PC-3 (cell line): ENCODE measurements around the gene TMEM126B. TPM values are rescaled to one million over a fixed set of nuclear protein-coding genes. Genes with fewer than 3 reads are reported as not detected.

Source experiments
- ATAC-seq: fragments of 200-7000 bp; cut with Tn5 transposase; 2 replicates; pipeline ENCODE4 v1.9.1; 2020; ENCODE audit warnings: mild to moderate bottlenecking, moderate library complexity
- BruUV-seq: library from RNA; stranded (reverse); fragments of 400-500 nt; replicated peaks from 2 replicates; lab custom pipeline; 2021; lab: Mats Ljungman, UMichigan
- CTCF ChIA-PET: fragments of 300-600 bp; sonication (Branson Sonifier 250); formaldehyde crosslinking; loops from one replicate; lab custom pipeline; 2022; ENCODE audit warnings: antibody characterized with exemption; lab: Charles Lee
- POLR2A ChIA-PET: fragments of 300-600 bp; sonication (Branson Sonifier 250); formaldehyde crosslinking; loops from one replicate; lab custom pipeline; 2022; ENCODE audit warnings: antibody characterized with exemption; ENCODE audit not compliant: unreplicated experiment; lab: Charles Lee
- DNase-seq: peaks from one replicate; pipeline ENCODE4 v3.0.0-alpha.2; 2015
- H2AFZ ChIP-seq: fragments of 300-600 bp; sonication (generic); 2 replicates; pipeline ENCODE4 v1.6.0; 2016; ENCODE audit warnings: antibody characterized with exemption, low read length
- H3F3A ChIP-seq: fragments of 300-600 bp; sonication (generic); one replicate; pipeline ENCODE4 v1.6.0; 2017; ENCODE audit warnings: antibody characterized with exemption, low read length, control low read depth, mild to moderate bottlenecking; ENCODE audit not compliant: unreplicated experiment
- H3K27ac ChIP-seq: fragments of 300-600 bp; sonication (generic); 2 replicates; pipeline ENCODE4 v1.5.1; 2016; ENCODE audit warnings: mild to moderate bottlenecking, low read length
- H3K27me3 ChIP-seq: fragments of 300-600 bp; sonication (generic); 2 replicates; pipeline ENCODE4 v1.6.1; 2016; ENCODE audit warnings: low read length, mixed read lengths
- H3K36me3 ChIP-seq: fragments of 300-600 bp; sonication (generic); 2 replicates; pipeline ENCODE4 v1.6.1; 2016; ENCODE audit warnings: low read depth, mixed run types, low read length, mixed read lengths
- H3K4me1 ChIP-seq: fragments of 300-600 bp; sonication (generic); 2 replicates; pipeline ENCODE4 v1.5.1; 2016; ENCODE audit warnings: low read length; ENCODE audit not compliant: insufficient read depth
- H3K4me2 ChIP-seq: fragments of 300-600 bp; sonication (generic); 2 replicates; pipeline ENCODE4 v1.6.0; 2016; ENCODE audit warnings: low read length
- H3K4me3 ChIP-seq: fragments of 300-600 bp; sonication (generic); 2 replicates; pipeline ENCODE4 v1.5.1; 2016; ENCODE audit warnings: mild to moderate bottlenecking, low read length, mixed read lengths
- H3K79me2 ChIP-seq: fragments of 300-600 bp; sonication (generic); 2 replicates; pipeline ENCODE4 v1.6.1; 2017; ENCODE audit warnings: low read length, mixed read lengths
- H3K9ac ChIP-seq: fragments of 300-600 bp; sonication (generic); 2 replicates; pipeline ENCODE4 v1.6.0; 2016; ENCODE audit warnings: mild to moderate bottlenecking, low read length
- H3K9me2 ChIP-seq: fragments of 300-600 bp; sonication (generic); replicated peaks from 2 replicates; pipeline ENCODE4 v1.6.1; 2016; ENCODE audit warnings: mixed run types, low read length, mixed read lengths
- H3K9me3 ChIP-seq: fragments of 300-600 bp; sonication (generic); 2 replicates; pipeline ENCODE4 v1.6.1; 2016; ENCODE audit warnings: low read length, mixed read lengths
- H4K20me1 ChIP-seq: fragments of 300-600 bp; sonication (generic); 2 replicates; pipeline ENCODE4 v1.6.1; 2016; ENCODE audit warnings: low read length, mixed read lengths
- EZH2 ChIP-seq: fragments of 300-600 bp; sonication (generic); IDR thresholded peaks from one replicate; pipeline ENCODE4 v1.6.1; 2017; ENCODE audit warnings: antibody characterized with exemption, mild to moderate bottlenecking, low read length; ENCODE audit not compliant: unreplicated experiment
- EZH2phosphoT487 ChIP-seq: fragments of 300-600 bp; sonication (generic); IDR thresholded peaks from 2 replicates; pipeline ENCODE4 v1.6.1; 2018; ENCODE audit warnings: mild to moderate bottlenecking, antibody characterized with exemption, low read length, borderline replicate concordance
- intact Hi-C: fragments of 100-400 bp; cut with micrococcal nuclease; formaldehyde crosslinking; loops from 2 replicates; pipeline ENCODE4 v1.9.0; 2023
- total RNA-seq: library from RNA; depleted of rRNA; stranded (reverse); fragments of >200 nt; gene quantifications from 2 replicates; pipeline ENCODE4 v1.2.3, GENCODE V29; 2014
- TF ChIP-seq, protein P1 (sequence below): fragments of 300-600 bp; sonication (generic); conservative IDR thresholded peaks from 2 replicates; pipeline ENCODE4 v1.5.1; 2017; ENCODE audit warnings: antibody characterized with exemption, low read depth, mild to moderate bottlenecking, low read length

Gene TMEM126B
- total RNA-seq, 1 experiment from 2014 or later: 79.5 TPM

DNA sequence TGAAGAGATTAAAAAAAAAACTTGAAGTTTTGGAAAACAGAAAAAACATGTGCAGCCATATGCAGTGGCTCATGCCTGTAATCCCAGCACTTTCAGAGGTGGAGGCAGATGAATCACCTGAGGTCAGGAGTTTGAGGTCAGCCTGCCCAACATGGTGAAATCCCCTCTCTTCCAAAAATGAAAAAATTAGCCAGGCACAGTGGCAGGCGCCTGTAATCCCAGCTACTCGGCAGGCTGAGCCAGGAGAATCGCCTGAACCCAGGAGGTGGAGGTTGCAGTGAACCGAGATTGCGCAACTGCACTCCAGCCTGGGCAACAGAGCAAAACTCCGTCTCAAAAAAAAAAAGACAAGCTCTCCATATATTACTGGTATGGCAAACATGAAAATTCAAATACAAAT is 8.9 kb upstream of the TMEM126B start:
- BruUV-seq: no TSS peak
- no peak overlapping the region for H3K4me2 ChIP-seq
- no peak overlapping the region for H2AFZ ChIP-seq
- H3K9me3 ChIP-seq: no peaks in the 10 kb centered on the region
- TF ChIP-seq EZH2phosphoT487 (no peak), EZH2 (no peak)
- TF ChIP-seq, protein P1, sequence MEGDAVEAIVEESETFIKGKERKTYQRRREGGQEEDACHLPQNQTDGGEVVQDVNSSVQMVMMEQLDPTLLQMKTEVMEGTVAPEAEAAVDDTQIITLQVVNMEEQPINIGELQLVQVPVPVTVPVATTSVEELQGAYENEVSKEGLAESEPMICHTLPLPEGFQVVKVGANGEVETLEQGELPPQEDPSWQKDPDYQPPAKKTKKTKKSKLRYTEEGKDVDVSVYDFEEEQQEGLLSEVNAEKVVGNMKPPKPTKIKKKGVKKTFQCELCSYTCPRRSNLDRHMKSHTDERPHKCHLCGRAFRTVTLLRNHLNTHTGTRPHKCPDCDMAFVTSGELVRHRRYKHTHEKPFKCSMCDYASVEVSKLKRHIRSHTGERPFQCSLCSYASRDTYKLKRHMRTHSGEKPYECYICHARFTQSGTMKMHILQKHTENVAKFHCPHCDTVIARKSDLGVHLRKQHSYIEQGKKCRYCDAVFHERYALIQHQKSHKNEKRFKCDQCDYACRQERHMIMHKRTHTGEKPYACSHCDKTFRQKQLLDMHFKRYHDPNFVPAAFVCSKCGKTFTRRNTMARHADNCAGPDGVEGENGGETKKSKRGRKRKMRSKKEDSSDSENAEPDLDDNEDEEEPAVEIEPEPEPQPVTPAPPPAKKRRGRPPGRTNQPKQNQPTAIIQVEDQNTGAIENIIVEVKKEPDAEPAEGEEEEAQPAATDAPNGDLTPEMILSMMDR: no peak
- no peak overlapping the region for H3K27ac ChIP-seq
- ATAC-seq (no peak), DNase-seq (no peak)
- no peaks in the 10 kb centered on the region for H3K27me3 ChIP-seq
- intact Hi-C loops: no loop called here
- H4K20me1 ChIP-seq: no peaks in the 10 kb centered on the region
- POLR2A ChIA-PET: no interaction called here
- CTCF ChIA-PET: no interaction called here
- H3K4me3 ChIP-seq: no peak overlapping the region
- no peaks in the 10 kb centered on the region for H3K9me2 ChIP-seq
- H3F3A ChIP-seq: no peaks in the 10 kb centered on the region
- no peak overlapping the region for H3K9ac ChIP-seq
- no peaks in the 10 kb centered on the region for H3K4me1 ChIP-seq
- no peaks in the 10 kb centered on the region for H3K79me2 ChIP-seq
- no peaks in the 10 kb centered on the region for H3K36me3 ChIP-seq

- Histone ChIP-seq H3K27ac (no peak overlapping the region), H3K27me3 (no peaks in the 10 kb centered on the region), H3K4me3 (no peak overlapping the region), H3K9ac (no peak overlapping the region), H4K20me1 (no peaks in the 10 kb centered on the region), H3K9me2 (no peaks in the 10 kb centered on the region), H3K36me3 (no peaks in the 10 kb centered on the region), H3K9me3 (no peaks in the 10 kb centered on the region), H3F3A (no peaks in the 10 kb centered on the region), H2AFZ (no peak overlapping the region), H3K4me1 (no peaks in the 10 kb centered on the region), H3K79me2 (no peaks in the 10 kb centered on the region), H3K4me2 (no peak overlapping the region)
- ATAC-seq (no peak), DNase-seq (no peak)
- CTCF ChIA-PET: no interaction called here
- TF ChIP-seq, protein P1: no peak
- TF ChIP-seq EZH2 (no peak), EZH2phosphoT487 (no peak)
- no TSS peak for BruUV-seq
- POLR2A ChIA-PET: no interaction called here
- intact Hi-C loops: loop anchor here (10.0 kb wide), 1 partner anchor 1295 kb away; no protein-coding TSS in a partner anchor
These were observed 8.1 kb upstream of the TMEM126B start for GRCh38 chr11:85620256-85620655.

DNA sequence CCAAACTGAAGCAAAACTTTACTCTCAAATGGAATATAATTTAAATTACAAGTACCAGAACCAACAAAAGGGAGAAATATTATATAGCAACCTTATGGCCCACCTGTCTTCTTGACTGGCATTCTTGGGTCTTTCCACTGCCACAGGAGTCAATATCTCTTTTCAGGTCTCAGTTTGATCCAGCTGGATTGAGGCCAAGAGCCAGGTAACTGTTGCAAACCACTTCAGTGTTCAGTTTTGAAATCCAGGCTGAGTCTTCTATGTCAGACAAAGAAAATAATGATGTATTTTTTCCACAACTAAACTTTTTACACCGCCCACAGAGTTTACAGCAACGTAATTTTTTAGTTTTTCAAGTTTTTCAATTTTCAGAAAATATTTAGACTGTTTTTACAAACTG is 1.9 kb upstream of the TMEM126B start:
- H4K20me1 ChIP-seq: no peaks in the 10 kb centered on the region
- H3K79me2 ChIP-seq: peaks cover 31% of the 10 kb centered on the region
- H2AFZ ChIP-seq: peak overlapping the region; percentile 89
- H3K9me3 ChIP-seq: no peaks in the 10 kb centered on the region
- peak overlapping the region; percentile 65; the same call in 1 of the 2 replicates for H3K9ac ChIP-seq
- ChIA-PET POLR2A (no interaction called here), CTCF (no interaction called here)
- BruUV-seq: no TSS peak
- H3K36me3 ChIP-seq: peaks cover 6% of the 10 kb centered on the region; the same call in 1 of the 2 replicates
- DNase-seq (peak; percentile 22), ATAC-seq (no peak)
- no peak for TF ChIP-seq EZH2
- TF ChIP-seq, protein P1: no peak
- no peak for TF ChIP-seq EZH2phosphoT487
- H3K27me3 ChIP-seq: no peaks in the 10 kb centered on the region
- H3F3A ChIP-seq: no peaks in the 10 kb centered on the region
- no peaks in the 10 kb centered on the region for H3K9me2 ChIP-seq
- intact Hi-C loops: loop anchor here (2.0 to 10.0 kb wide), 2 partner anchors 32 to 1288 kb away; no protein-coding TSS in a partner anchor
- H3K4me1 ChIP-seq: peaks cover 25% of the 10 kb centered on the region
- H3K4me2 ChIP-seq: peak overlapping the region; percentile 97
- no peak overlapping the region for H3K27ac ChIP-seq
- H3K4me3 ChIP-seq: peak overlapping the region; percentile 83
